GM18505 (cell line): ENCODE measurements around the gene CYB5A.
"Not testable (repeated sequence)": the region's sequence is repeated elsewhere in the genome, so short reads cannot be mapped to it uniquely, and the experiment has no call there.

Source experiments
- ATAC-seq: cut with Tn5 transposase; IDR thresholded peaks from one replicate; pipeline ENCODE4 v1.9.1; 2021; ENCODE audit not compliant: unreplicated experiment
- POLR2A ChIP-seq: IDR thresholded peaks from 4 replicates; pipeline ENCODE4 v1.6.1; 2011; ENCODE audit warnings: borderline replicate concordance; ENCODE audit not compliant: insufficient read depth, insufficient read length; ENCODE audit errors: extremely low read depth

CYB5A gene

DNA sequence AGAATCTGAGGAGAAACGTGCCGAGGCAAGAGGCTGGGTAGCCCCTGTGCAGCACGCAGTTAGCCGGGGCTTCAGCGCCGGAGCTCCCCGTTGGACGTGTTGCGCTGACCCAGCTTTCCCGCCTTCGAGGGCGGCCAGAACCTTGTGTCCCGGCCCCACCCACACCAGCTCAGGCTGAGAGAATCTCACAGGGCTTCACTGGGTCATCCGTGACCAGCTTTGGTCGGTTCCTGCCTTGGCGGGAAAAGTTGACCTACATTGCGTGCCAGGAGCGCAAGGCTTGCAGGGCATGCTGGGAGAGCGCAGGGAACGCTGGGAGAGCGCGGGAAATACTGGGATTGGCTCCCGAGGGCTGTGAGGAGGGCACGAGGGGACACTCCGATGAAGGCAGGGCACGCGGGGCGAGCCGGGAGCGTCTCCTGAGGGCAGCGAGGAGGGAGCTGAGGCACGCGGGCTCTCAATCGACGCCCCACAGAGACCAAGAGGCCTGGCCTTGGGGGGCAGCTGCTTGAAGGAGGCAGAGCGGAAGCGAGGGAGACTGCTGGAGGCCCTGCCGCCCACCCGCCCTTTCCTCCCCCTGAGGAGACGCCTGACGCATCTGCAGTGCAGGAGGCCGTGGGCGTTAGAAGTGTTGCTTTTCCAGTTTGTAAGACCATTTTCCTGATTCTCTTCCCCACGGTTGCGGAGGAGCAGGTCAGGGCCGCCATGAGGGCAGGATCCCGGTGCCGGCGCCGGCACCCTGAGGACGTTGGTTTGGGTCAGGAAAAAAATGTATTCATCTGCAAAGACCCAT, 23.9 kb upstream of the CYB5A start, which contains the start of gene C18orf63:
Gene C18orf63 (plus strand): TSS at position 376 of the 793 bp plus-strand sequence. CDS start 2,027 bp downstream, outside the sequence.
- ATAC-seq, result no peak
- no peak for TF ChIP-seq POLR2A

DNA sequence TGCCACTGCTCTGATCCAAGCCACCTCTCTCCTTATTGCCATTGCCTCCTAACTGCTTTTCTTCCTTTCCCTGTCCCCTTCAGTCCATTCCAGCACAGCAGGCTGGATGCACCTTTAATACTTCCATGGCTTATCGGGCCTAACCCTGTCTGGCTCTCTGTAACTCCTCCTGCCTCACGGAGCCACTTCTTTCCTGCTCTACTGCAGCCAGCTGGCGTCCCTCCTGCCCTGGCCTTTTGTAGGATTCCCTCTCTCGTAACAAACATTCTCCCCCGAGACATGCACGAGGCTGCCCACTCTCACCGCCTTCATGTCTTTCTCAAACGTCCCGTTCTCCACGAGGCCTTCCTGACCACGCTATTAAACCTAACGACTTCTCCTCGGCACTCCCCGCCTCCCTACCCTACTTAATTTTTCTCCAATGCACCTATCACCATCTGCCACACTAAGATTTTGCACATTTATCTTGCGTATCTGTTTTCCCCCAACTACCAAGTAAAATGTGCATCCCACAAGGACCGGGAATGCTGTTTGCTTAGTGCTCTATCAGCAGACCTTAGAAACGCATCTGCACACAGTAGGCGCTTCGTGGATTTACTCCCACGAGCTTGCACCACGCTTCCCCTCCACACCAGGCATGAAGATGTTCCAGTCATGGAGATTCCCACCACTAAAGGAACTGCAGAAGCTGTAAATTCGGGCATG, 23.1 kb upstream of the CYB5A start:
- ATAC-seq, result no peak
- TF ChIP-seq POLR2A, result no peak

DNA sequence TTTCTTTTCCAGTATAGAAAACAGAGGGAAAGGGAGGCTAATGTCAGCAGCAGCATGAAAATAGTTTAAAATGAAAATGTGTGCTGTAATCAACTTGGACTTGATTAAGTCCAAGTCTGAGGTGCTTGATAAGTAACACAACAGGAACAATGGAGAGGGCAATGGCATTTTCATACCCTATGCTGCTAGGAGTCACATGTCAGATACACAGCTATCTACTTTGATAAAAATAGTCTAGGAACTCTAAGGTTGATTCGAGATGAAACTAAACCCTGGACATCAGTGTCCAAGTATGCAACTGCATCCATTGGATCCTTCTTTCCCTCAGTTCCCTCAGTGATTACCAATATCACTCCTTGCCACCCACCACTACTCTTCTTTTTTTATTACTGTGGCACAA, 19.2 kb upstream of the CYB5A start:
- ATAC-seq, result no peak
- TF ChIP-seq POLR2A, result no peak

DNA sequence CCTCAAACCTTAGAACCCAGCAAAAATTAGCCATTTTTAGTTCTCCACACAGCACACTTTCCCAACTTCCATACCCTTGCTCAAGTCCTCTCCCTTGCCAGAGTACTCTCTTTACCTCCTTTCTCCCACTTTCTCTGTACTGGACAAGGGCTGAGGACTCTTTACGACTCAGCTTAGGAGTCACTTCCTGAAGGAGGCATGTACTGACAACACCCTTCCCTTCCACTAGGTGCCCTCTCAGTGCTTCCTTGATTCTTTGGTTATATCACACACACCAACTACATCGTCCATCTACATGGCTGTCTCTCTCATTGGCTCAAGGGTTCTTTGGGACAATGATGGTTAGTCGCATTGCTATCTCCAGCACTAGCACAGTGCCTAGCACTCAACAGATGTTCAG, 18.6 kb upstream of the CYB5A start:
- no peak for TF ChIP-seq POLR2A
- peak; percentile 68 for ATAC-seq

DNA sequence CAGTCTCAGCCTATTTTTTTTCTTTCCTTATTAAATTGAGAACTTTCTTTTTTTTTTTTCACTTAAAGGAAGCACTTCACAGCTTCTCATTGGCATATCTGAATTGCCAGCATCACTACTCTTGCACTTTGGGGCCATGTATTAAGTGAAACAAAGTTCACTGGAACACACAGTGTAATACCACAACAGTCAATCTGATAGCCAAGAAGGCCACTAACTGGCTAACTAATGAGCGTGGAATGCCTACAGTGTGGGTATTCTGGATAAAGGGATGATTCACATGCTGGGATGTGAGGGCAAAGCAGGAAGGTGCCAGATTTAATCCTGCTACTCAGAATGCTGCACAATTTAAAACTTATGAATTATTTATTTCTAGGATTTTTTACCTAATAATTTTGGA, 12.2 kb upstream of the CYB5A start:
- TF ChIP-seq POLR2A, result no peak

DNA sequence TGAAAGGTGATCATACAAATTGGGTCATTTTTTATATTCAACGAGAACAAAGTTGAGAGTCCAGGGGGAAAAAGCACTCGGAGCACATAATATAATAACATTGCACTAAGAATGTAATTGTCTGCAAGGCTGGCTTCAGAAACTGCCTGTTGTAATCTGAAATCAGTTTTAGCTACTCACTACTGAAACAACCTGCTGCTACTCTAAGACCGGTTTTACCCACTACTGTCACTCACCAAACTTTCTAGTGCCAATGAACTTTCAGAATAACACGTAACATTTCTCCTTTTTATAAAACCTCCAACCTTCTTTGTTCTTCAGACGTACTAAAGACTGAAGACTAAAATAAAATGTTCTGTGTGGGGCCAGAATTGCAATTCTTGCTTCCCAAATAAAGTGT, 11.5 kb upstream of the CYB5A start:
- no peak for TF ChIP-seq POLR2A
- no peak for ATAC-seq

More for the DNA sequence above, 12.2 kb upstream of the CYB5A start:
- no peak for ATAC-seq

DNA sequence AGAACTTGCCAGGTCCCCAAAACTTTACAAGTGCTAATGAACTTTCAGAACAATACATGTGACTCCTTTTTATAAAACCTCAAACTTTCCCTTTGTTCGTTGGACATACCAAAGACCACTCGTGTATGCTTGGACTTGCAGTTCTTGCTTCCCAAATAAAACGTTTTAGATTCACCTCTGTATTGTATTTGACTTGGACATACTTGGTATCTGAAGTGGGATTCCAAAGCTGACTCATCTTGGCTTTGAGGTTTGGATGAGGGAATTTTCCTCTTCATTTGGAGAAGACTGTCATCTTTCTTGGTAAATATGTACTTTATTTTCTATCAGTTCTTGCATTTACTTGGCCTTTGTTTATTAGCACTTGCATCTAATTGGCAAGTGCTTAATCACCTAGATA, 8.0 kb upstream of the CYB5A start:
- ATAC-seq, result no peak

DNA sequence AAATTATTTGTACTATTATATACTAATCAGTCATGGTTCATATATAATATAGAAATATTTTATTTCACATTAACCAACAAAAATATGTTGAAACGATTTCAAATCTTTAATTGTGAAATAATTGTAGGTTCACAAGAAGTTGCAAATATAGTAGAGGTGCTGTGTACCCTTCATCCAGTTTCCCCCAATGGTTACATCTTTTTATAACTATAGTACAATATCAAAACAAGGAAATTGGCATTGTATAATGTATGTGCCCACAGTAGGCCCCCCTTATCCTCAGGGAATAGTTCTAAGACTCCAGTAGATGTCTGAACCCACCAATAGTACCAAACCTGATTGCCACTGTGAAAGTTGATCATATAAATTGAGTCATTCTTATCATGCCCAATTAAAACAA, 7.4 kb upstream of the CYB5A start:
- ATAC-seq, result no peak
- TF ChIP-seq POLR2A, result no peak

More for the DNA sequence above, 8.0 kb upstream of the CYB5A start:
- no peak for TF ChIP-seq POLR2A

DNA sequence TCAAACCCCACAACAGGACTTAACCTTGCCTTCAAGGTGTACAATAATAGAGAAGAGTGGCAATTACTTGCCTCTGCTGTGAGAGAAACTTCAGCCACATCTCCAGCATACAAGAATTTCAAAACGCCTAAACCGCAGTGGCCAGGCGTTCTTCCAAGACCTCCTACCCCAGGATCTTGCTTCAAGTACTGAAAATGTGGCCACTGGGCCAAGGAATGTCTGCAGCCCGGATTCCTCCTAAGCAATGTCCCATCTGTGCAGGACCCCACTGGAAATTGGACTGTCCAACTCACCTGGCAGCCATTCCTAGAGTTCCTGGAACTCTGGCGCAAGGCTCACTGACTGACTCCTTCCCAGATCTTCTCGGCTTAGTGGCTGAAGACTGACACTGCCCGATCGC, 2.8 kb upstream of the CYB5A start:
- TF ChIP-seq POLR2A, result no peak
- ATAC-seq, result no peak

DNA sequence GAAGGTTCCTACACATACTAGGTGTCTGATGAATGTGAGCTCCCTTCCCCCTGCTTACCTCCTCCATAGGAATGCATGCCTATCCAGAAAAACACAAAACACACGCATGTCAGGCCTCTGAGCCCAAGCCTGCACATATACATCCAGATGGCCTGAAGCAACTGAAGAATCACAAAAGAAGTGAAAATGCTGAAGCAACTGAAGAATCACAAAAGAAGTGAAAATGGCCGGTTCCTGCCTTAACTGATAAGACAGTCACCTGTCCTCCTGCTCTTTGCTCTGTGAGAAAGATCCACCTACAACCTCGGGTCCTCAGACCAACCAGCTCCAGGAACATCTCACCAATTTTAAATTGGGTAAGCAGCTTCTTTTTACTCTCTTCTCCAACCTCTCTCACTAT, 1.2 kb upstream of the CYB5A start:
- not testable (repeated sequence) for ATAC-seq

DNA sequence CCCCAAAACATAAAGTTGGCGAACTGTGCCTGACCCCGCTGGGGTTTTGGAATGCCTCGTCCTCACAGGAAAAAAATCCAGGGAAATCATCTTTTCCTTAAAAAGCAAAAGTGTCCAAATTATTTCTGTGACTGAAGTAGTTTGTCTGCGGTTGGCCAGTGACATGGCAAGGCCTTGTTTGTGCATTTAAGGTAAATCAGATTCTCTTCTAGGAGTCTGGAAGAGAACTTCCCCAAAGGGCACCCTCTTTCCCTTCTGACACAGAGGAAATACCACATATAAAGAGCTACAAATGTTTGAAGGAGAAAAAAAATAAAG, 737 bp upstream of the CYB5A start:
- no peak for TF ChIP-seq POLR2A

DNA sequence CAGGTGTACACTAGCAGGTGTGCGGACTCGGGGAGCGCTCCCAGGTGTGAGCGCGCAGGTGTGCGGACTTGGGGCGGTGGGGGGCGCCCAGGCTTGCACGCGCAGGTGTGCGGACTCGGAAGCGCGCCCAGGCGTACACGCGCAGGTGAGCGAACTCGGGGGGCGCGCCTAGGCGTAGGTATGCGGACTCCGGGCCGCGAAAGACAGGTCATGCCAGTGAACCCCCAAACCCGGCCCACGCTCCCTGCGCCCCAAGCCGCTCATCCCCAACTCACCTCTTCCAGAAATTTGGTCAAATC, 342 bp downstream of the CYB5A start:
- ATAC-seq, result no peak
- TF ChIP-seq POLR2A, result no peak

More for the DNA sequence above, 737 bp upstream of the CYB5A start:
- no peak for ATAC-seq

DNA sequence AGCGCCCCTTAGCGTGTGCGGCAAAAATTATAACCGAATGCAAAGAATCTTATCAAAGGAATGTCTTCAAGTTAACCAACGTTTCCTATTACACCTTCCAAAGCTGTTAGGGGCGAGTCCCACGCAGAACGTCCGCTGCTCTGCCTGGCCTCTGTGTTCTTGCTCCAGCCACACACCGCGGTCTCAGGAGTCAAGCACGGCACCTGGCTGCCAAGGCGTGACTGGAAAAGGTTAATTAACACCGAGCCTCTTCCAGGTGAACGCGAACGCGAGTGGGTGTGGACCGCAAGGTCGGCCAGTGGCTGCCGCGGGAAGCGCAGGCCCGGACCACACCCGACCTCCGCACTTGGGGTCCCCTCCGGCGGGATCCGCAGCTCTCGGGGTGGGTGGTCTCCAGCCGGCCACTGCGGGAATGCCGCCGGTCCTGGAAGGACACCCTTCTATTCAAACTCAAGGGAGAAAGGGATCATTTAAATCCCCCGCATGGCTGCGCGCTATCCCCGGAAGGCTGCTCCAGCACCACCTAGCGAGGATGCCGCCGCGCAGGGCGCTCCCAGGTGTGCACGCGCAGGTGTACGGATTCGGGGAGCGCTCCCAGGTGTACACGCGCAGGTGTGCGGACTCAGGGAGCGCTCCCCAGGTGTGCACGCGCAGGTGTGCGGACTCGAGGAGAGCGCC, 830 bp downstream of the CYB5A start:
- no peak for TF ChIP-seq POLR2A
- ATAC-seq, result no peak

DNA sequence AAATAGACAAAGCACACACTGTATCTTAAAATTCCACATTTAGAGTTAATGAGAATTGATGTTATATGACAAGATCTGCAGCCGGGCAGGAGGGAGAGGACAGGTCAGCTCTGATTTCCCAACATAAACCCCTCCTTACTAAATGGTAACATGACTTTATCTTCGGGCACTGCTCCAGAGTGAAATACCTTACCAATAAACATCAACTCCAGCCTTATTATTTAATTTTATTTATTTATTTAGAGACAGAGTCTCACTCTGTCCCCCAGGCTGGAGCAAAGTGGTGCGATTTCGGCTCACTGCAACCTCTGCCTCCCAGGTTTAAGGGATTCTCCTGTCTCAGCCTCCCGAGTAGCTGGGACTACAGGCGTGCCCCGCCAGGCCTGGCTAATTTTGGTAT, 1.7 kb downstream of the CYB5A start:
- no peak for TF ChIP-seq POLR2A
- ATAC-seq, result no peak
